Trophoblast cell (in vitro differentiated cells and primary cell): ENCODE results near the gene LRRC8D.

Source experiments
- DNase-seq, 2 donors: peaks; one replicate each; pipeline ENCODE4 v3.0.0-alpha.2; 2016
- H2AFZ ChIP-seq: 2 replicates; pipeline ENCODE4 v1.6.1; 2013; ENCODE audit warnings: low read length, moderate library complexity, mild to moderate bottlenecking; ENCODE audit not compliant: insufficient read depth, poor library complexity
- H2AK5ac ChIP-seq: 2 replicates; pipeline ENCODE4 v1.6.1; 2013; ENCODE audit warnings: mild to moderate bottlenecking, low read length
- H2BK120ac ChIP-seq: 2 replicates; pipeline ENCODE4 v1.6.1; 2013; ENCODE audit warnings: low read length, mild to moderate bottlenecking, moderate library complexity; ENCODE audit not compliant: insufficient read depth, poor library complexity
- H2BK12ac ChIP-seq: 2 replicates; pipeline ENCODE4 v1.6.1; 2013; ENCODE audit warnings: mild to moderate bottlenecking, low read length, moderate library complexity
- H2BK5ac ChIP-seq: 2 replicates; pipeline ENCODE4 v1.6.1; 2013; ENCODE audit warnings: low read length, low read depth, moderate library complexity, mild to moderate bottlenecking; ENCODE audit not compliant: poor library complexity
- H3K14ac ChIP-seq: 2 replicates; pipeline ENCODE4 v1.6.1; 2013; ENCODE audit warnings: mild to moderate bottlenecking, low read length
- H3K18ac ChIP-seq: 2 replicates; pipeline ENCODE4 v1.6.1; 2013; ENCODE audit warnings: mild to moderate bottlenecking, low read length
- H3K23ac ChIP-seq: 2 replicates; pipeline ENCODE4 v1.6.1; 2013; ENCODE audit warnings: low read length
- H3K27ac ChIP-seq: 2 replicates; pipeline ENCODE4 v1.5.1; 2013; ENCODE audit warnings: low read depth, mild to moderate bottlenecking, inconsistent platforms, low read length, moderate library complexity
- H3K27me3 ChIP-seq: 2 replicates; pipeline ENCODE4 v1.6.1; 2013; ENCODE audit warnings: inconsistent platforms, mild to moderate bottlenecking, low read length, moderate library complexity; ENCODE audit not compliant: insufficient read depth
- H3K36me3 ChIP-seq, 2 experiments: 1 replicate in 1 of 2; 2 replicates in 1 of 2; pipeline ENCODE4 v1.6.1; 2013; ENCODE audit warnings: low read length in 2 of 2, mild to moderate bottlenecking in 2 of 2, moderate library complexity in 1 of 2; ENCODE audit not compliant: insufficient read depth in 2 of 2, control insufficient read depth in 1 of 2
- H3K4ac ChIP-seq: 2 replicates; pipeline ENCODE4 v1.6.1; 2013; ENCODE audit warnings: low read depth, mild to moderate bottlenecking, low read length, moderate library complexity
- H3K4me1 ChIP-seq, 2 experiments: 1 replicate in 1 of 2; 2 replicates in 1 of 2; pipeline ENCODE4 v1.6.1; 2013; ENCODE audit warnings: low read length in 2 of 2, mild to moderate bottlenecking in 2 of 2, moderate library complexity in 1 of 2; ENCODE audit not compliant: insufficient read depth in 2 of 2, control insufficient read depth in 1 of 2
- H3K4me2 ChIP-seq: 2 replicates; pipeline ENCODE4 v1.6.1; 2013; ENCODE audit warnings: inconsistent platforms, mild to moderate bottlenecking, low read length, moderate library complexity
- H3K4me3 ChIP-seq: 2 replicates; pipeline ENCODE4 v1.5.1; 2013; ENCODE audit warnings: mild to moderate bottlenecking, low read depth, low read length, inconsistent platforms
- H3K79me1 ChIP-seq: one replicate; pipeline ENCODE4 v1.6.1; 2013; ENCODE audit warnings: low read length
- H3K79me2 ChIP-seq: 2 replicates; pipeline ENCODE4 v1.6.1; 2013; ENCODE audit warnings: low read length, mild to moderate bottlenecking; ENCODE audit not compliant: control insufficient read depth, insufficient read depth, poor library complexity
- H3K9ac ChIP-seq: 2 replicates; pipeline ENCODE4 v1.6.1; 2013; ENCODE audit warnings: mild to moderate bottlenecking, low read length
- H3K9me3 ChIP-seq: 2 replicates; pipeline ENCODE4 v1.6.1; 2013; ENCODE audit warnings: low read depth, mild to moderate bottlenecking, control low read depth, inconsistent platforms, low read length; ENCODE audit not compliant: insufficient read depth
- H4K12ac ChIP-seq: 2 replicates; pipeline ENCODE4 v1.6.1; 2013; ENCODE audit warnings: low read depth, mild to moderate bottlenecking, low read length, moderate library complexity
- H4K8ac ChIP-seq: 2 replicates; pipeline ENCODE4 v1.6.1; 2013; ENCODE audit warnings: low read depth, mild to moderate bottlenecking, low read length, moderate library complexity
- H4K91ac ChIP-seq: one replicate; pipeline ENCODE4 v1.6.1; 2013; ENCODE audit warnings: low read depth, mild to moderate bottlenecking, low read length, moderate library complexity
- WGBS: extraction: QIAGEN DNeasy Blood & Tissue Kit; methylation state at CpG from one replicate; pipeline ENCODE4 v1.1.7; 2013; ENCODE audit warnings: missing lambda C conversion rate; ENCODE audit not compliant: insufficient read length, insufficient coverage; ENCODE audit errors: extremely low coverage; 5-methylcytosine and 5-hydroxymethylcytosine counted together

The LRRC8D gene

GRCh38 chr1:89939693-89940438, 119.0 kb downstream of the LRRC8D start:
- Histone ChIP-seq H3K4me2 (no peak overlapping the region), H2BK120ac (no peak overlapping the region), H3K23ac (no peak overlapping the region), H4K12ac (no peak overlapping the region), H3K4ac (no peak overlapping the region), H2AK5ac (no peak overlapping the region), H3K18ac (no peak overlapping the region), H3K4me1 (peaks cover 12 to 14% of the 10 kb centered on the region in 2 experiments), H3K14ac (no peak overlapping the region), H3K79me1 (peaks cover 3% of the 10 kb centered on the region), H3K4me3 (no peak overlapping the region), H3K9ac (no peak overlapping the region), H2AFZ (no peak overlapping the region), H3K79me2 (no peaks in the 10 kb centered on the region), H3K27ac (no peak overlapping the region), H3K27me3 (no peaks in the 10 kb centered on the region), H3K36me3 (no peaks in the 10 kb centered on the region), H4K91ac (no peak overlapping the region), H3K9me3 (no peaks in the 10 kb centered on the region), H2BK12ac (no peak overlapping the region), H4K8ac (no peak overlapping the region), H2BK5ac (no peak overlapping the region)
- WGBS = no CpG with 5 or more reads among the region's 9 CpGs
- DNase-seq = no peak

- no peaks in the 10 kb centered on the region for H3K27me3 ChIP-seq
- no peaks in the 10 kb centered on the region for H3K79me2 ChIP-seq
- no peak overlapping the region for H4K91ac ChIP-seq
- H3K9ac ChIP-seq = no peak overlapping the region
- no peak overlapping the region for H3K4me2 ChIP-seq
- no peak overlapping the region for H3K4me3 ChIP-seq
- peak overlapping the region; percentile 37 for H3K23ac ChIP-seq
- no peak overlapping the region for H3K18ac ChIP-seq
- WGBS = no CpG with 5 or more reads among the region's 6 CpGs
- H3K4ac ChIP-seq = no peak overlapping the region
- no peak overlapping the region for H2AK5ac ChIP-seq
- H3K14ac ChIP-seq = no peak overlapping the region
- no peaks in the 10 kb centered on the region for H3K36me3 ChIP-seq
- H3K27ac ChIP-seq = no peak overlapping the region
- H3K4me1 ChIP-seq = peaks cover 19 to 20% of the 10 kb centered on the region in 2 experiments
- H4K8ac ChIP-seq = no peak overlapping the region
- H2BK12ac ChIP-seq = peak overlapping the region; percentile 24
- no peak overlapping the region for H2AFZ ChIP-seq
- peak in 1 of 2 donors; percentile 28 for DNase-seq
- no peak overlapping the region for H4K12ac ChIP-seq
- no peaks in the 10 kb centered on the region for H3K9me3 ChIP-seq
- H3K79me1 ChIP-seq = peaks cover 8% of the 10 kb centered on the region
- H2BK5ac ChIP-seq = no peak overlapping the region
- H2BK120ac ChIP-seq = no peak overlapping the region
These were observed 120.4 kb downstream of the LRRC8D start for GRCh38 chr1:89941110-89941766.

GRCh38 chr1:89942014-89942413, 121.2 kb downstream of the LRRC8D start:
- no peak overlapping the region for H3K14ac ChIP-seq
- no peak overlapping the region for H3K4me2 ChIP-seq
- no peak overlapping the region for H3K9ac ChIP-seq
- no peak overlapping the region for H2AK5ac ChIP-seq
- no peak overlapping the region for H4K8ac ChIP-seq
- no peak overlapping the region for H3K23ac ChIP-seq
- no peaks in the 10 kb centered on the region for H3K36me3 ChIP-seq
- no peak overlapping the region for H2BK120ac ChIP-seq
- H3K9me3 ChIP-seq = no peaks in the 10 kb centered on the region
- no peak overlapping the region for H2AFZ ChIP-seq
- H3K18ac ChIP-seq = no peak overlapping the region
- peaks cover 8% of the 10 kb centered on the region for H3K79me1 ChIP-seq
- H3K4me3 ChIP-seq = no peak overlapping the region
- peak overlapping the region; percentile 35 for H3K27ac ChIP-seq
- DNase-seq = no peak
- H4K12ac ChIP-seq = no peak overlapping the region
- peaks cover 19 to 20% of the 10 kb centered on the region in 2 experiments for H3K4me1 ChIP-seq
- no peaks in the 10 kb centered on the region for H3K27me3 ChIP-seq
- H3K4ac ChIP-seq = no peak overlapping the region
- no CpG with 5 or more reads among the region's 2 CpGs for WGBS
- no peak overlapping the region for H4K91ac ChIP-seq
- no peaks in the 10 kb centered on the region for H3K79me2 ChIP-seq
- no peak overlapping the region for H2BK12ac ChIP-seq
- no peak overlapping the region for H2BK5ac ChIP-seq

GRCh38 chr1:89942825-89943658, 122.2 kb downstream of the LRRC8D start:
- Histone ChIP-seq H3K4me3 (no peak overlapping the region), H4K8ac (no peak overlapping the region), H3K4me2 (peak overlapping the region; percentile 10), H4K91ac (no peak overlapping the region), H3K27me3 (no peaks in the 10 kb centered on the region), H3K27ac (peak overlapping the region; percentile 82), H3K4me1 (peaks cover 19% of the 10 kb centered on the region in 2 experiments), H3K9me3 (no peaks in the 10 kb centered on the region), H3K4ac (no peak overlapping the region), H2BK5ac (peak overlapping the region; percentile 55), H4K12ac (no peak overlapping the region), H3K9ac (no peak overlapping the region), H2BK12ac (no peak overlapping the region), H2AFZ (no peak overlapping the region), H3K23ac (no peak overlapping the region), H3K14ac (peak overlapping the region; percentile 40), H2AK5ac (no peak overlapping the region), H3K18ac (no peak overlapping the region), H2BK120ac (peak overlapping the region; percentile 63), H3K36me3 (no peaks in the 10 kb centered on the region), H3K79me2 (no peaks in the 10 kb centered on the region), H3K79me1 (peaks cover 8% of the 10 kb centered on the region)
- peak; percentile 86 to 98 for DNase-seq
- WGBS = no CpG with 5 or more reads among the region's 8 CpGs
